Endothelial cell of umbilical vein (primary cell): ENCODE measurements around the gene KRTAP6-1. TPM values are rescaled to one million over a fixed set of nuclear protein-coding genes. Genes with fewer than 3 reads are reported as not detected.

Experiments
- BruUV-seq: library from RNA; stranded (reverse); fragments of 400-500 nt; replicated peaks from 2 replicates; lab custom pipeline; 2021; lab: Mats Ljungman, UMichigan
- CTCF ChIA-PET: fragments of 300-600, 350-600 bp; sonication (Branson Sonifier 250); formaldehyde crosslinking; loops from one replicate; lab custom pipeline; 2021; ENCODE audit warnings: antibody characterized with exemption, inconsistent platforms; lab: Charles Lee
- POLR2A ChIA-PET: fragments of 300-600, 350-600 bp; sonication (Branson Sonifier 250); formaldehyde crosslinking; loops from one replicate; lab custom pipeline; 2021; ENCODE audit warnings: antibody characterized with exemption, inconsistent platforms; lab: Charles Lee
- DNase-seq: peaks from one replicate; pipeline ENCODE4 v3.0.0-alpha.2; 2011; ENCODE audit warnings: low read depth, low spot score
- FAIRE-seq: peaks from 2 replicates; lab custom pipeline; 2011; peaks lifted over from hg19 to GRCh38; lab: Jason Lieb, UNC
- H2AFZ ChIP-seq: 2 replicates; pipeline ENCODE4 v1.6.0; 2012; ENCODE audit warnings: low read depth, low read length, control low read depth, inconsistent platforms
- H3K27ac ChIP-seq: 2 replicates; pipeline ENCODE4 v1.5.1; 2011; ENCODE audit warnings: low read depth, mild to moderate bottlenecking, control low read depth, low read length, moderate library complexity; ENCODE audit not compliant: insufficient read depth
- H3K27me3 ChIP-seq, 2 experiments: 2 replicates each; pipeline versions ENCODE4 v1.6.0 to v1.6.1; 2011; ENCODE audit warnings: low read length in 2 of 2, mixed read lengths in 1 of 2; ENCODE audit not compliant: control insufficient read depth in 2 of 2, insufficient read depth in 2 of 2
- H3K36me3 ChIP-seq, 2 experiments: 2 replicates in 1 of 2; 3 replicates in 1 of 2; pipeline ENCODE4 v1.5.1; 2011; ENCODE audit warnings: low read length in 2 of 2, mild to moderate bottlenecking in 1 of 2, moderate library complexity in 1 of 2; ENCODE audit not compliant: control insufficient read depth in 2 of 2, insufficient read depth in 2 of 2; ENCODE audit errors: extremely low read depth in 1 of 2
- H3K4me1 ChIP-seq: 3 replicates; pipeline ENCODE4 v1.5.1; 2011; ENCODE audit warnings: mild to moderate bottlenecking, low read length; ENCODE audit not compliant: control insufficient read depth, insufficient read depth; ENCODE audit errors: extremely low read depth
- H3K4me2 ChIP-seq: 2 replicates; pipeline ENCODE4 v1.6.1; 2011; ENCODE audit warnings: low read length, control low read depth, mixed read lengths; ENCODE audit not compliant: insufficient read depth
- H3K4me3 ChIP-seq, 3 experiments: fragments of 200-600 bp in 1 of 3; sonication (generic), shearing (Covaris generic) in 1 of 3; replicated peaks in 1 of 3; 2 replicates each; pipeline ENCODE4 v1.5.1; 2011 to 2016; ENCODE audit warnings: control low read depth in 3 of 3, low read length in 3 of 3, mild to moderate bottlenecking in 2 of 3, inconsistent platforms in 1 of 3, low read depth in 1 of 3, moderate library complexity in 1 of 3; ENCODE audit not compliant: insufficient read depth in 1 of 3
- H3K79me2 ChIP-seq: 2 replicates; pipeline ENCODE4 v1.6.0; 2012; ENCODE audit warnings: low read length, inconsistent platforms; ENCODE audit not compliant: control insufficient read depth, insufficient read depth
- H3K9ac ChIP-seq: replicated peaks from 2 replicates; pipeline ENCODE3; 2011; ENCODE audit warnings: low read length, control low read depth; ENCODE audit not compliant: insufficient read depth; ENCODE audit errors: extremely low read depth
- H3K9me1 ChIP-seq: replicated peaks from 3 replicates; pipeline ENCODE4 v1.6.0; 2011; ENCODE audit warnings: mild to moderate bottlenecking, low read length; ENCODE audit not compliant: control insufficient read depth, insufficient read depth; ENCODE audit errors: extremely low read depth
- H3K9me3 ChIP-seq: replicated peaks from 2 replicates; pipeline ENCODE4 v1.5.1; 2012; ENCODE audit warnings: low read length, inconsistent platforms; ENCODE audit not compliant: control insufficient read depth, insufficient read depth
- H4K20me1 ChIP-seq: replicated peaks from 2 replicates; pipeline ENCODE3; 2011; ENCODE audit warnings: mild to moderate bottlenecking, low read length; ENCODE audit not compliant: control insufficient read depth, insufficient read depth; ENCODE audit errors: extremely low read depth
- EZH2 ChIP-seq: IDR thresholded peaks from 2 replicates; pipeline ENCODE4 v1.6.1; 2012; ENCODE audit warnings: borderline replicate concordance, low read depth, mild to moderate bottlenecking, moderate library complexity, low read length, inconsistent platforms; ENCODE audit not compliant: severe bottlenecking
- FOS ChIP-seq: IDR thresholded peaks from 2 replicates; pipeline ENCODE4 v1.6.1; 2011; ENCODE audit warnings: mild to moderate bottlenecking, low read length, moderate library complexity, borderline replicate concordance; ENCODE audit not compliant: insufficient read depth
- GATA2 ChIP-seq: IDR thresholded peaks from 2 replicates; pipeline ENCODE4 v1.7.0; 2011; ENCODE audit warnings: low read depth, mild to moderate bottlenecking, moderate library complexity, mixed read lengths, low read length; ENCODE audit not compliant: insufficient read length, insufficient read depth
- JUN ChIP-seq: IDR thresholded peaks from 2 replicates; pipeline ENCODE4 v1.6.1; 2011; ENCODE audit warnings: borderline replicate concordance, low read depth; ENCODE audit not compliant: insufficient read length, insufficient read depth
- MYC ChIP-seq: IDR thresholded peaks from one replicate; pipeline ENCODE4 v1.6.1; 2011; ENCODE audit warnings: mild to moderate bottlenecking, low read depth, low read length
- POLR2A ChIP-seq: IDR thresholded peaks from 2 replicates; pipeline ENCODE4 v1.6.1; 2012; ENCODE audit warnings: low read depth, mild to moderate bottlenecking, control low read depth, low read length
- POLR2AphosphoS5 ChIP-seq: IDR thresholded peaks from 2 replicates; pipeline ENCODE4 v1.6.1; 2012; ENCODE audit warnings: low read depth, mild to moderate bottlenecking, control low read depth, low read length, moderate library complexity; ENCODE audit not compliant: insufficient read depth
- dilution Hi-C: fragments of 300-500 bp; cut with MboI; formaldehyde crosslinking; loops from one replicate; pipeline ENCODE4 v1.15.0; 2019; ENCODE audit warnings: low sequenced_read_pairs; ENCODE audit not compliant: extremely low pct_ligation_motif_present
- intact Hi-C: fragments of 100-400 bp; cut with micrococcal nuclease; formaldehyde crosslinking; loops from one replicate; pipeline ENCODE4 v1.10.0; 2022
- polyA plus RNA-seq, 4 experiments: library from polyadenylated mRNA; depleted of rRNA in 3 of 4; stranded (reverse) in 3 of 4; unstranded in 1 of 4; fragments of >200 nt; gene quantifications; 2 replicates each; pipeline versions ENCODE4 v1.2.1 to v1.2.3, GENCODE V29; 2011 to 2012; ENCODE audit warnings: missing spikeins in 1 of 4
- total RNA-seq: library from RNA; stranded (reverse); gene quantifications from 2 replicates; pipeline ENCODE4 v1.2.3, GENCODE V29; 2021
- TF ChIP-seq, protein P1 (sequence below): IDR thresholded peaks from 2 replicates; pipeline ENCODE4 v1.6.1; 2011; ENCODE audit not compliant: insufficient read depth, insufficient read length
- TF ChIP-seq, protein P2 (sequence below), 2 donors: IDR thresholded peaks; 1 replicate in 1 of 2; 2 replicates in 1 of 2; pipeline ENCODE4 v1.5.1; 2011; ENCODE audit warnings: low read length in 2 of 2, mild to moderate bottlenecking in 2 of 2, moderate library complexity in 2 of 2, control low read depth in 1 of 2, inconsistent platforms in 1 of 2, low read depth in 1 of 2; ENCODE audit not compliant: insufficient read depth in 1 of 2; ENCODE audit errors: extremely low read depth in 1 of 2

Gene KRTAP6-1
- total and polyA plus RNA-seq, 2 donors (not counting 3 experiments of a cell fraction or from before 2014, with no cell fraction given), result not detected

DNA sequence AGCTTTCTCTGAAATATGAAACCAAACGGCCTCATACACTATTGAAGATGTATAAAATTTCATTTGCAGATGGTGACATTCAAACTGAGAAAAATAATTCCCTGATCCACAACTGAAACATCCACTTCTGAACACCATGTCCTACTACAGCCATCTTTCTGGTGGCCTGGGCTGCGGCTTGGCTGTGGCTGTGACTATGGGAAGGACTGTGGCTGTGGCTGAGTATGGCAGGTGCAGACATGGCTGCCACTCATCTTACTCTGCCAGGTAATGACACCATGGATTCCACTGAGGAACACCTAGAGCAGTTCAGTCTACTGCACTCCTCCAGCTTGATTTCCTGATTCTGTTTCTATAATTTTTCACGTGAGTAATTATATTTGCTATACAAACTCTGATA, 6.8 kb upstream of the KRTAP6-1 start, which contains the start of gene KRTAP20-4:
KRTAP20-4 (plus strand) TSS at position 106 of the 400 bp plus-strand sequence.
- TF ChIP-seq GATA2, result no peak
- no peak for TF ChIP-seq JUN
- TF ChIP-seq, protein P1, sequence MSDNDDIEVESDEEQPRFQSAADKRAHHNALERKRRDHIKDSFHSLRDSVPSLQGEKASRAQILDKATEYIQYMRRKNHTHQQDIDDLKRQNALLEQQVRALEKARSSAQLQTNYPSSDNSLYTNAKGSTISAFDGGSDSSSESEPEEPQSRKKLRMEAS, result no peak
- no TSS peak for BruUV-seq
- no peaks in the 10 kb centered on the region for H3K79me2 ChIP-seq
- intact Hi-C loops (no loop called here), dilution Hi-C loops (no loop called here)
- H3K4me2 ChIP-seq, result no peak within 1 kb of the TSS
- no peak within 1 kb of the TSS for H3K27ac ChIP-seq
- ChIA-PET CTCF (no interaction called here), POLR2A (no interaction called here)
- DNase-seq (no peak), FAIRE-seq (no peak)
- peaks cover 8% of the 10 kb centered on the region for H3K9me3 ChIP-seq
- H3K27me3 ChIP-seq, result no peaks in the 10 kb centered on the region
- no peaks in the 10 kb centered on the region for H3K36me3 ChIP-seq
- H4K20me1 ChIP-seq, result no peaks in the 10 kb centered on the region
- H3K4me3 ChIP-seq, result no peak within 1 kb of the TSS
- no peaks in the 10 kb centered on the region for H3K4me1 ChIP-seq
- no peak within 1 kb of the TSS for H3K9ac ChIP-seq
- H3K9me1 ChIP-seq, result no peaks in the 10 kb centered on the region
- no peak within 1 kb of the TSS for H2AFZ ChIP-seq

DNA sequence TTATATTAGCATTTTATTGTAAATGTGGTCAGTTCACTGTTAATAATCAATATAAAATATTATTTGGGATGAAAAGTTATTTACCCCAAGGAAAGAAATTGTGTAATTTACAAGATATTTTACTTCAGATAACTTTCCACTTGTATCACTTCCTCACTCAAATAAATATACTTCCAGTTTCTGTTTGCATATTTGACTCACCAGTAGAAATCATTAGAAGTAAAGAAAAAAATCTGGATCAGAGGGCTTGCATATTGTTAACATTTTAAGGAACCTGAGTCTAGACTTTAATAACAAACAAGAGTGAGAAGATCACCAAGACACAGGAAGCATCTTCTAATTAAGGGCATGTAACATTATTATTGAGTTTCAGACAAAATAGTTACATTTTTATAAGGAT, 6.3 kb upstream of the KRTAP6-1 start:
- TF ChIP-seq EZH2 (no peak), JUN (no peak), FOS (no peak), POLR2A (no peak), MYC (no peak), GATA2 (no peak), POLR2AphosphoS5 (no peak)
- TF ChIP-seq, protein P1, result no peak
- TF ChIP-seq, protein P2, sequence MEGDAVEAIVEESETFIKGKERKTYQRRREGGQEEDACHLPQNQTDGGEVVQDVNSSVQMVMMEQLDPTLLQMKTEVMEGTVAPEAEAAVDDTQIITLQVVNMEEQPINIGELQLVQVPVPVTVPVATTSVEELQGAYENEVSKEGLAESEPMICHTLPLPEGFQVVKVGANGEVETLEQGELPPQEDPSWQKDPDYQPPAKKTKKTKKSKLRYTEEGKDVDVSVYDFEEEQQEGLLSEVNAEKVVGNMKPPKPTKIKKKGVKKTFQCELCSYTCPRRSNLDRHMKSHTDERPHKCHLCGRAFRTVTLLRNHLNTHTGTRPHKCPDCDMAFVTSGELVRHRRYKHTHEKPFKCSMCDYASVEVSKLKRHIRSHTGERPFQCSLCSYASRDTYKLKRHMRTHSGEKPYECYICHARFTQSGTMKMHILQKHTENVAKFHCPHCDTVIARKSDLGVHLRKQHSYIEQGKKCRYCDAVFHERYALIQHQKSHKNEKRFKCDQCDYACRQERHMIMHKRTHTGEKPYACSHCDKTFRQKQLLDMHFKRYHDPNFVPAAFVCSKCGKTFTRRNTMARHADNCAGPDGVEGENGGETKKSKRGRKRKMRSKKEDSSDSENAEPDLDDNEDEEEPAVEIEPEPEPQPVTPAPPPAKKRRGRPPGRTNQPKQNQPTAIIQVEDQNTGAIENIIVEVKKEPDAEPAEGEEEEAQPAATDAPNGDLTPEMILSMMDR (IDR thresholded peaks at IDR 0.05; ENCODE audit: extremely low read depth in 1 of 2, insufficient read depth in 1 of 2, low read depth in 1 of 2, low read length in 2 of 2), result no peak
- no TSS peak for BruUV-seq
- DNase-seq, result no peak
- Histone ChIP-seq H3K9ac (no peak overlapping the region), H3K9me3 (peaks cover 10% of the 10 kb centered on the region), H3K4me2 (no peak overlapping the region), H3K9me1 (no peaks in the 10 kb centered on the region), H3K4me1 (no peaks in the 10 kb centered on the region), H3K4me3 (no peak overlapping the region), H3K27ac (no peak overlapping the region), H3K36me3 (no peaks in the 10 kb centered on the region), H2AFZ (no peak overlapping the region), H4K20me1 (no peaks in the 10 kb centered on the region), H3K27me3 (no peaks in the 10 kb centered on the region), H3K79me2 (no peaks in the 10 kb centered on the region)
- dilution Hi-C loops (no loop called here), intact Hi-C loops (no loop called here)
- ChIA-PET CTCF (no interaction called here), POLR2A (no interaction called here)
- FAIRE-seq, result no peak
